BJ (cell line): ENCODE data around the gene SSH2. TPM values are rescaled to one million over a fixed set of nuclear protein-coding genes. Genes with fewer than 3 reads are reported as not detected.
A peak's percentile ranks its signal among the peaks of the same experiment; 100 is the strongest.

Source experiments
- CTCF ChIA-PET: fragments of 350-600 bp; formaldehyde crosslinking; extraction: SDS; loops from one replicate; lab custom pipeline; 2021; ENCODE audit warnings: antibody characterized with exemption, inconsistent platforms; lab: Yijun Ruan, JAX
- POLR2A ChIA-PET: fragments of 300-600 bp; sonication (Branson Sonifier 250); formaldehyde crosslinking; extraction: SDS; loops from one replicate; lab custom pipeline; 2021; ENCODE audit warnings: antibody characterized with exemption; lab: Charles Lee
- DNase-seq: peaks from one replicate; pipeline ENCODE4 v3.0.0-alpha.2; 2011; ENCODE audit warnings: low read depth
- H3K27me3 ChIP-seq: 2 replicates; pipeline ENCODE4 v1.6.0; 2011; ENCODE audit warnings: low read length; ENCODE audit not compliant: control insufficient read depth, insufficient read depth
- H3K36me3 ChIP-seq: 2 replicates; pipeline ENCODE4 v1.5.1; 2011; ENCODE audit warnings: low read length; ENCODE audit not compliant: control insufficient read depth, insufficient read depth
- H3K4me3 ChIP-seq: 2 replicates; pipeline ENCODE4 v1.5.1; 2011; ENCODE audit warnings: low read depth, mild to moderate bottlenecking, control low read depth, low read length
- polyA plus RNA-seq: library from polyadenylated mRNA; depleted of rRNA; stranded (reverse); fragments of >200 nt; gene quantifications from 2 replicates; pipeline ENCODE4 v1.2.3, GENCODE V29; 2011
- TF ChIP-seq, protein P1 (sequence below): IDR thresholded peaks from 2 replicates; pipeline ENCODE4 v1.5.1; 2011; ENCODE audit warnings: low read depth, mild to moderate bottlenecking, control low read depth, inconsistent platforms, low read length, moderate library complexity; ENCODE audit not compliant: insufficient read depth

SSH2 gene
- polyA plus RNA-seq, 1 experiment, result 5.7 TPM

DNA sequence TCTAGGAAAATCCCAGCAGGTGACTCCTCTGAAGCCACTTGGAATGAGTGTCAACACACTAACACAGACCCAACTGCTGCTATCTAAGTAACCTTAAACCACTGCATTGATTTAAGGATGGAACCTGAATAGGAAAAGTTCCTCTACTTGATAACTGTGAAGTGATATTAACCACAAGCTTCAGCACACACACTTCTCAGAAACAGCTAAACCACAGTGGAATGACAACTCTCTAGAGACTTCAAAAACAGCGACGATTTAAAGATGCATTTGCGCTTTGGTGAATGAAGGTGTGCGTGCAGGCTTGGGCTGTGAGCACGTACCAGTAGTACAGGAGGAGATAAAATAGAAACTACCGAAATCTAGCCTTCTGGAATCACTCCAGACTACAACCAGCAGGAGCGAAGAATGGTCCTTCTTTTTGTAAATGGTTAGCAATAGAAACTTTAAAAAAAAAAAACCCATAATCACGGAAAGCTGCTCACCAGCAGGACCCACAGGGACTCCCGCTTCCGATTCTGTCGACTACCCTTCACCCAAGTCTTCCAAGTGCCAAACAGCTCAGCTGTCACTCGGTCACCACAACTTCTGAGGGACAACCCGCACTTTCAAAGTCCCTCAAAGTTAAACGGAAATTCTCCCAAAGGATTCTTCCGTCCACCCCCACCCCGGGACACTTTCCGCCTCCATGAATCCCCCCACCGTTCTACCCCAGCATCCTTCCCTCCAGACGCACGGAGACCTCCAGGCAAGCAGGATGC is 169.6 kb downstream of the SSH2 start:
- DNase-seq, result no peak
- Histone ChIP-seq H3K36me3 (no peaks in the 10 kb centered on the region), H3K4me3 (peak overlapping the region; percentile 70), H3K27me3 (no peaks in the 10 kb centered on the region)
- CTCF ChIA-PET, result interaction anchor here (0.7 to 2.1 kb wide), 9 partner anchors 16 to 170 kb away, joined by 3 to 14 read pairs (median 3); no protein-coding TSS in a partner anchor
- TF ChIP-seq, protein P1, sequence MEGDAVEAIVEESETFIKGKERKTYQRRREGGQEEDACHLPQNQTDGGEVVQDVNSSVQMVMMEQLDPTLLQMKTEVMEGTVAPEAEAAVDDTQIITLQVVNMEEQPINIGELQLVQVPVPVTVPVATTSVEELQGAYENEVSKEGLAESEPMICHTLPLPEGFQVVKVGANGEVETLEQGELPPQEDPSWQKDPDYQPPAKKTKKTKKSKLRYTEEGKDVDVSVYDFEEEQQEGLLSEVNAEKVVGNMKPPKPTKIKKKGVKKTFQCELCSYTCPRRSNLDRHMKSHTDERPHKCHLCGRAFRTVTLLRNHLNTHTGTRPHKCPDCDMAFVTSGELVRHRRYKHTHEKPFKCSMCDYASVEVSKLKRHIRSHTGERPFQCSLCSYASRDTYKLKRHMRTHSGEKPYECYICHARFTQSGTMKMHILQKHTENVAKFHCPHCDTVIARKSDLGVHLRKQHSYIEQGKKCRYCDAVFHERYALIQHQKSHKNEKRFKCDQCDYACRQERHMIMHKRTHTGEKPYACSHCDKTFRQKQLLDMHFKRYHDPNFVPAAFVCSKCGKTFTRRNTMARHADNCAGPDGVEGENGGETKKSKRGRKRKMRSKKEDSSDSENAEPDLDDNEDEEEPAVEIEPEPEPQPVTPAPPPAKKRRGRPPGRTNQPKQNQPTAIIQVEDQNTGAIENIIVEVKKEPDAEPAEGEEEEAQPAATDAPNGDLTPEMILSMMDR, result no peak
- POLR2A ChIA-PET, result no interaction called here

DNA sequence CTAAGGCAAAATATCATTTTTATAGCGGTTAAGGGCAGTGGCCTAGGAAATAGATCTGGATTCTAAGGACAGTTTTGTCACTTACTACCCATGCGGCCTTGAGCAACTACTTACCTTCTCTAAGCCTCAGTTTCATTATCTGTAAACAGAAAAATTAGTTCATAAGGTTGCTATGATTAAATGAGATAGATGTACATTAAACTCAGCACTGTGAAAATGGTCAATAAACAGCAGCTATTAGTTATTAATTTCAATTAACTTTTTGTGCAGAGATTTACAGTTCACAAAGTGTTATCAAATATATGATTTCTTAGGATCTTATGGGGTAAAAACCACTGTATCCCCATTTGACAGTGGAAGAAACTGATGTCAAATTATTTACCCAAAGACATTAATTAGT is 171.8 kb downstream of the SSH2 start:
- TF ChIP-seq, protein P1, result no peak
- no peak overlapping the region for H3K4me3 ChIP-seq

DNA sequence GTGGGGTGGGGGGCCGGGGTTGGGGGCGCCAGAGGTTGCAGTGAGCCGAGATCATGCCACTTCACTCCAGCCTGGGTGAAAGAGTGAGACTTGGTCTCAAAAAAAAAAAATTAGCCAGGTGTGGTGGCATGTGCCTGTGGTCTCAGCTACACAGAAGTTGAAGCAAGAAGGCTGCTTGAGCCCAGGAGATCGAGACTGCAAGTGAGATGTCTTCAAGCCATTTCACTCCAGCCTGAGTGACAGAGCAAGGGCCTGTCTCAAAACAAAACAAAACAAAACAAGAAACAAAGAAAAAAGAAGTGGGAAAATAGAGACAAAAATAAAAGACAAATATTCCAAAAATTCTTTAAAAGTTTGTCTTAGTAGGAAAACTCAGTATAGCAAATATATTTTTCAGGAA is 172.2 kb downstream of the SSH2 start:
- ChIA-PET POLR2A (no interaction called here), CTCF (no interaction called here)
- Histone ChIP-seq H3K36me3 (no peaks in the 10 kb centered on the region), H3K27me3 (no peaks in the 10 kb centered on the region), H3K4me3 (no peak overlapping the region)
- no peak for DNase-seq
- TF ChIP-seq, protein P1, result no peak

More for the DNA sequence above, 171.8 kb downstream of the SSH2 start:
- H3K36me3 ChIP-seq, result no peaks in the 10 kb centered on the region
- DNase-seq, result no peak
- ChIA-PET POLR2A (no interaction called here), CTCF (no interaction called here)
- H3K27me3 ChIP-seq, result no peaks in the 10 kb centered on the region

DNA sequence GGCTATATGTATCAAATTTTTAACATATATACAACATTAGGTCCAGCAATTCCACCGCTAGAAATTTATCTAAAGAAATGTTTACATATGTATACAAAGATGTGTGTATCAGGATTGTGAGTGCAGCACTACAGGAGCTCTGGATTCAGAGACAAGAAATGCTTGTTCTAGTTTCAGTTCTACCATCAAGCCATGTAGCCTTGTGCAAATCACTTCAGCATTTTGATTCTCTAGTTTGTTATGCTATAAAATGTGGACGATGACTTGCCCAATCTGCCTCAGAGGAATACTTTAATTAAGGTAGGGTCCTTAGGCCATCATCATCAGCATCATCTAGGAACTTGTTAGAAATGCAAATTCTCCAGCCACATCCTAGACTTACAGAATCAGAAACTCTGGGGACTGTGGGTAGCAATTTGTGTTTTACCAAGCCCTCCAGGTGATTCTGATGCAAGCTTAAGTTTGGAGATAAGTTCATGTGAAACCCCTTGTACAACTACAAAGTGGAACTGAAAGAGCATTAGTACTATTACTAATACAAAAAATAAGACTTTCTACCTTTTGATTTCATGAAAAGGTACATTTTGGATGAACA is 176.1 kb downstream of the SSH2 start:
- no peaks in the 10 kb centered on the region for H3K36me3 ChIP-seq
- H3K4me3 ChIP-seq, result no peak overlapping the region
- POLR2A ChIA-PET, result no interaction called here
- TF ChIP-seq, protein P1, result no peak
- DNase-seq, result no peak
- no peaks in the 10 kb centered on the region for H3K27me3 ChIP-seq
- CTCF ChIA-PET, result interaction anchor here (0.6 to 1.3 kb wide), 3 partner anchors 10 to 80 kb away, joined by 3 to 4 read pairs (median 3); no protein-coding TSS in a partner anchor

DNA sequence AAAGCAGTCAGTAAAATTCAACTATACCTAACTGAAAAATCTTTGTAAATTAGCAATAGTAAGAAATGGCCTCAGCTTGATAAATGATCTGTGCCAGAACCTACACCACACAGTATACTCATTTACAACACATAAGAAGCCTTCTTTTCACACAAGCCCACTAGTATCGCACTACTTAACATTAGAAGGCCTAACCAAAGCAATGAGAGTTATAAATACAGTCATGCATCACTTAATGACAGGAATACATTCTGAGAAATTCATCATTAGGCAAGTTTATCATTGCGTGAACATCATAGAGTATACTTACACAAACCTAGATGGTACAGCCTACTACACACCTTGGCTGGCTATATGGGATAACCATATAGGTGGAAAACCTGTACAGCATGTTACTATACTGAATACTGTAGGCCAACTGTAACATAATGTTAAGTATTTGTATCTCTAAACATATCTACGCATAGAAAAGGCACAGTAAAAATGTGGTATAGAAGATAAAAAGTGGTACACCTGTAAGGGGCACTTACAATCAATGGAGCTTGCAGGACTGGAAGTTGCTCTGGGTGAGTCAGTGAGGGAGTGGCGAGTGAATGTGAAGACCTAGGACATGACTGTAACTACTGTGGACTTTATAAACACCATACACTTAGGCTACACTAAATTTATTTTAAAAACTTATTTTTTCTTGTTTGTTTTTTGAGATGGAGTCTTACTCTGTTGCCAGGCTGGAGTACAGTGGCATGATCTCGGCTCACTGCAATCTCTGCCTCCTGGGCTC is 180.8 kb downstream of the SSH2 start:
- DNase-seq, result no peak
- no peaks in the 10 kb centered on the region for H3K36me3 ChIP-seq
- TF ChIP-seq, protein P1, result no peak
- ChIA-PET POLR2A (no interaction called here), CTCF (interaction anchor here (0.5 to 0.7 kb wide), 2 partner anchors 12 to 42 kb away, joined by 3 read pairs; no protein-coding TSS in a partner anchor)
- no peak overlapping the region for H3K4me3 ChIP-seq
- no peaks in the 10 kb centered on the region for H3K27me3 ChIP-seq
